Vagina (tissue), 2 donors: ENCODE data around the gene TRAPPC8.

ENCODE experiments used
- CTCF ChIP-seq, 3 experiments: fragments of 450-650 bp in 2 of 3; fragments of 200-600 bp in 1 of 3; sonication (generic) in 1 of 3; IDR thresholded peaks; one replicate each; pipeline ENCODE4 v1.5.1; 2017 to 2019; ENCODE audit warnings: antibody characterized with exemption in 3 of 3, mild to moderate bottlenecking in 2 of 3, moderate library complexity in 2 of 3
- POLR2A ChIP-seq, 2 donors: fragments of 450-650 bp; IDR thresholded peaks; one replicate each; pipeline ENCODE4 v1.6.1; 2017; ENCODE audit warnings: antibody characterized with exemption in 2 of 2, mild to moderate bottlenecking in 2 of 2, moderate library complexity in 2 of 2
- POLR2AphosphoS5 ChIP-seq, 2 donors: sonication (generic); formaldehyde crosslinking; IDR thresholded peaks; one replicate each; pipeline ENCODE4 v1.9.0; 2017; ENCODE audit warnings: antibody characterized with exemption in 2 of 2, mild to moderate bottlenecking in 2 of 2, low read depth in 1 of 2; ENCODE audit not compliant: insufficient read depth in 1 of 2

- no peak for TF ChIP-seq CTCF (IDR thresholded peaks at IDR 0.05)
- TF ChIP-seq POLR2AphosphoS5 (IDR thresholded peaks at IDR 0.05; ENCODE audit: insufficient read depth in 1 of 2, low read depth in 1 of 2): no peak
- TF ChIP-seq POLR2A (IDR thresholded peaks at IDR 0.05): no peak
Observed at GRCh38 chr18:31983976-31984375, 41.0 kb upstream of the TRAPPC8 start.
